ENCODE data around the gene YIPF4.

- TF ChIP-seq SP1 (IDR thresholded peaks at IDR 0.05) (no peak), TARDBP (IDR thresholded peaks at IDR 0.05) (no peak), SUZ12 (IDR thresholded peaks at IDR 0.05) (no peak), FOXA1 (IDR thresholded peaks at IDR 0.05) (no peak), CTBP1 (IDR thresholded peaks at IDR 0.05; ENCODE audit: borderline replicate concordance) (no peak), ELF4 (IDR thresholded peaks at IDR 0.05) (no peak)
These were observed 386 bp upstream of the YIPF4 start for GRCh38 chr2:32277363-32277673.
